IPS DF 19.7 (cell line): ENCODE measurements around the gene EBPL.
"Not testable (repeated sequence)": the region's sequence is repeated elsewhere in the genome, so short reads cannot be mapped to it uniquely, and the experiment has no call there.

ENCODE experiments used
- DNase-seq: peaks from one replicate; pipeline ENCODE4 v3.0.0-alpha.2; 2013; ENCODE audit warnings: low read depth, low spot score

EBPL gene

GRCh38 chr13:49690995-49691784, at the start of gene EBPL:
EBPL (minus strand) TSS chr13:49691486; CDS start chr13:49691424, 62 bp downstream.
- DNase-seq: peak; percentile 65

GRCh38 chr13:49740870-49741269, 49.6 kb upstream of the EBPL start:
- no peak for DNase-seq

GRCh38 chr13:49739498-49740187, 48.4 kb upstream of the EBPL start:
- DNase-seq: no peak

- DNase-seq: no peak
These were observed 42.1 kb upstream of the EBPL start for GRCh38 chr13:49733181-49733951.

GRCh38 chr13:49731766-49732165, 40.5 kb upstream of the EBPL start:
- DNase-seq: no peak

- DNase-seq: peak; percentile 7
These were observed 25.3 kb upstream of the EBPL start for GRCh38 chr13:49716615-49717014.

GRCh38 chr13:49714757-49715156, 23.5 kb upstream of the EBPL start:
- no peak for DNase-seq

GRCh38 chr13:49711218-49711863, 20.1 kb upstream of the EBPL start:
- DNase-seq: no peak

- DNase-seq: not testable (repeated sequence)
These were observed 13.0 kb upstream of the EBPL start for GRCh38 chr13:49704264-49704663.

GRCh38 chr13:49701491-49701890, 10.2 kb upstream of the EBPL start:
- no peak for DNase-seq

GRCh38 chr13:49697468-49697867, 6.2 kb upstream of the EBPL start:
- DNase-seq: no peak

- DNase-seq: no peak
These were observed 3.2 kb upstream of the EBPL start for GRCh38 chr13:49694446-49694845.

GRCh38 chr13:49693877-49694276, 2.6 kb upstream of the EBPL start:
- no peak for DNase-seq

GRCh38 chr13:49693191-49693733, 2.0 kb upstream of the EBPL start:
- no peak for DNase-seq

GRCh38 chr13:49690133-49690994, 922 bp downstream of the EBPL start:
- no peak for DNase-seq

GRCh38 chr13:49683489-49683888, 7.8 kb downstream of the EBPL start:
- DNase-seq: no peak

GRCh38 chr13:49681842-49682435, 9.3 kb downstream of the EBPL start:
- DNase-seq: no peak

GRCh38 chr13:49679246-49679645, 12.0 kb downstream of the EBPL start:
- no peak for DNase-seq

GRCh38 chr13:49678191-49678914, 12.9 kb downstream of the EBPL start:
- no peak for DNase-seq
